AG09309 (cell line): ENCODE results near the gene HOOK1.
"Not testable (repeated sequence)": the region's sequence is repeated elsewhere in the genome, so short reads cannot be mapped to it uniquely, and the experiment has no call there.

ENCODE experiments used
- DNase-seq: peaks from one replicate; pipeline ENCODE4 v3.0.0-alpha.2; 2010; ENCODE audit warnings: low read depth
- H3K4me3 ChIP-seq: 2 replicates; pipeline ENCODE4 v1.5.1; 2011; ENCODE audit warnings: mild to moderate bottlenecking, low read depth, low read length, moderate library complexity; ENCODE audit not compliant: control insufficient read depth
- CTCF ChIP-seq: IDR thresholded peaks from 2 replicates; pipeline ENCODE4 v1.5.1; 2011; ENCODE audit warnings: mild to moderate bottlenecking, low read depth, low read length, inconsistent platforms; ENCODE audit not compliant: insufficient read depth, control insufficient read depth; ENCODE audit errors: missing control alignments

The HOOK1 gene

GRCh38 chr1:59915516-59915915, 100.8 kb downstream of the HOOK1 start:
- no peak for DNase-seq
- no peak overlapping the region for H3K4me3 ChIP-seq
- no peak for TF ChIP-seq CTCF

GRCh38 chr1:59917026-59917784, 102.5 kb downstream of the HOOK1 start:
- no peak for DNase-seq
- no peak overlapping the region for H3K4me3 ChIP-seq
- no peak for TF ChIP-seq CTCF

GRCh38 chr1:59917785-59918180, 103.0 kb downstream of the HOOK1 start:
- H3K4me3 ChIP-seq, result no peak overlapping the region
- no peak for DNase-seq
- TF ChIP-seq CTCF, result no peak

GRCh38 chr1:59919746-59920145, 105.0 kb downstream of the HOOK1 start:
- TF ChIP-seq CTCF, result no peak
- DNase-seq, result no peak
- no peak overlapping the region for H3K4me3 ChIP-seq

- not testable (repeated sequence) for H3K4me3 ChIP-seq, DNase-seq
Measured at GRCh38 chr1:59921258-59921899, 106.6 kb downstream of the HOOK1 start.

- TF ChIP-seq CTCF, result no peak
- DNase-seq, result no peak
- no peak overlapping the region for H3K4me3 ChIP-seq
Measured at GRCh38 chr1:59924653-59925052, 109.9 kb downstream of the HOOK1 start.
